ENCODE data around the gene IL31RA. TPM values are rescaled to one million over a fixed set of nuclear protein-coding genes. Genes with fewer than 3 reads are reported as not detected.

The IL31RA gene
- total and polyA plus RNA-seq, 3 experiments from 2014 or later = not detected

GRCh38 chr5:55864606-55865541, 13.7 kb downstream of the IL31RA start:
- H3K27ac ChIP-seq (ENCODE audit: low read depth, low read length) = no peak overlapping the region
- H3K9me3 ChIP-seq (ENCODE audit: low read length) = no peaks in the 10 kb centered on the region
- POLR2A ChIA-PET = no interaction called here
- no peak overlapping the region for H3K4me3 Mint-ChIP-seq
- H3K4me1 Mint-ChIP-seq = no peaks in the 10 kb centered on the region
- no peak for DNase-seq
- peaks cover 0 to 4% (median 0%) of the 10 kb centered on the region in 3 donors for H3K36me3 Mint-ChIP-seq
- H3K27me3 ChIP-seq (ENCODE audit: insufficient read depth, low read length, poor library complexity, severe bottlenecking) = no peaks in the 10 kb centered on the region
- CTCF ChIA-PET = no interaction called here
- no peaks in the 10 kb centered on the region for H3K36me3 ChIP-seq (ENCODE audit: insufficient read depth, low read length)
- H3K27me3 Mint-ChIP-seq = peaks cover 8% of the 10 kb centered on the region in 2 donors
- H3K4me1 ChIP-seq (ENCODE audit: insufficient read depth, low read length) = no peaks in the 10 kb centered on the region
- peaks cover 0 to 1% (median 0%) of the 10 kb centered on the region in 5 donors for H3K9me3 Mint-ChIP-seq
- no peak overlapping the region for H3K4me3 ChIP-seq (ENCODE audit: low read length)
- no peak overlapping the region for H3K27ac Mint-ChIP-seq

- ChIA-PET POLR2A (no interaction called here), CTCF (interaction anchor here (0.7 kb wide), 1 partner anchor 51 kb away, joined by 3 read pairs; no protein-coding TSS in a partner anchor)
- H3K27ac ChIP-seq (ENCODE audit: low read depth, low read length) = no peak overlapping the region
- no peak overlapping the region for H3K4me3 ChIP-seq (ENCODE audit: low read length)
- H3K27me3 ChIP-seq (ENCODE audit: insufficient read depth, low read length, poor library complexity, severe bottlenecking) = no peaks in the 10 kb centered on the region
- Mint-ChIP-seq H3K9me3 (peaks cover 0 to 1% (median 0%) of the 10 kb centered on the region in 5 donors), H3K4me3 (no peak overlapping the region), H3K27ac (peak overlapping the region in 1 of 8 donors; percentile 33), H3K27me3 (peaks cover 8% of the 10 kb centered on the region in 2 donors), H3K4me1 (no peaks in the 10 kb centered on the region), H3K36me3 (peaks cover 0 to 4% (median 0%) of the 10 kb centered on the region in 3 donors)
- H3K36me3 ChIP-seq (ENCODE audit: insufficient read depth, low read length) = no peaks in the 10 kb centered on the region
- DNase-seq = no peak
- no peaks in the 10 kb centered on the region for H3K4me1 ChIP-seq (ENCODE audit: insufficient read depth, low read length)
- no peaks in the 10 kb centered on the region for H3K9me3 ChIP-seq (ENCODE audit: low read length)
Measured at GRCh38 chr5:55865831-55866230, 14.7 kb downstream of the IL31RA start.

GRCh38 chr5:55866485-55866884, 15.3 kb downstream of the IL31RA start:
- POLR2A ChIA-PET = no interaction called here
- CTCF ChIA-PET = interaction anchor here (0.7 kb wide), 1 partner anchor 52 kb away, joined by 3 read pairs; no protein-coding TSS in a partner anchor
- Histone ChIP-seq H3K9me3 (ENCODE audit: low read length) (no peaks in the 10 kb centered on the region), H3K27ac (ENCODE audit: low read depth, low read length) (no peak overlapping the region), H3K4me1 (ENCODE audit: insufficient read depth, low read length) (no peaks in the 10 kb centered on the region), H3K4me3 (ENCODE audit: low read length) (no peak overlapping the region), H3K27me3 (ENCODE audit: insufficient read depth, low read length, poor library complexity, severe bottlenecking) (no peaks in the 10 kb centered on the region), H3K36me3 (ENCODE audit: insufficient read depth, low read length) (no peaks in the 10 kb centered on the region)
- H3K4me3 Mint-ChIP-seq = no peak overlapping the region
- DNase-seq = no peak
- peaks cover 0 to 1% (median 0%) of the 10 kb centered on the region in 5 donors for H3K9me3 Mint-ChIP-seq
- H3K27ac Mint-ChIP-seq = no peak overlapping the region
- H3K36me3 Mint-ChIP-seq = peaks cover 0 to 3% (median 0%) of the 10 kb centered on the region in 3 donors
- no peaks in the 10 kb centered on the region for H3K4me1 Mint-ChIP-seq
- H3K27me3 Mint-ChIP-seq = peaks cover 8% of the 10 kb centered on the region in 2 donors

- Mint-ChIP-seq H3K27me3 (peaks cover 3 to 8% of the 10 kb centered on the region in 2 donors), H3K36me3 (no peaks in the 10 kb centered on the region), H3K9me3 (peaks cover 0 to 1% (median 0%) of the 10 kb centered on the region in 5 donors), H3K27ac (no peak overlapping the region), H3K4me1 (no peaks in the 10 kb centered on the region), H3K4me3 (no peak overlapping the region)
- no peak for DNase-seq
- Histone ChIP-seq H3K4me1 (ENCODE audit: insufficient read depth, low read length) (no peaks in the 10 kb centered on the region), H3K27ac (ENCODE audit: low read depth, low read length) (no peak overlapping the region), H3K36me3 (ENCODE audit: insufficient read depth, low read length) (no peaks in the 10 kb centered on the region), H3K9me3 (ENCODE audit: low read length) (no peaks in the 10 kb centered on the region), H3K27me3 (ENCODE audit: insufficient read depth, low read length, poor library complexity, severe bottlenecking) (no peaks in the 10 kb centered on the region), H3K4me3 (ENCODE audit: low read length) (no peak overlapping the region)
- ChIA-PET CTCF (no interaction called here), POLR2A (no interaction called here)
Measured at GRCh38 chr5:55866934-55867333, 15.8 kb downstream of the IL31RA start.

- no peaks in the 10 kb centered on the region for H3K4me1 ChIP-seq (ENCODE audit: insufficient read depth, low read length)
- H3K4me3 Mint-ChIP-seq = no peak overlapping the region
- peaks cover 0 to 1% (median 0%) of the 10 kb centered on the region in 5 donors for H3K9me3 Mint-ChIP-seq
- peaks cover 3 to 8% of the 10 kb centered on the region in 2 donors for H3K27me3 Mint-ChIP-seq
- no peaks in the 10 kb centered on the region for H3K36me3 Mint-ChIP-seq
- no peak overlapping the region for H3K27ac ChIP-seq (ENCODE audit: low read depth, low read length)
- no peaks in the 10 kb centered on the region for H3K27me3 ChIP-seq (ENCODE audit: insufficient read depth, low read length, poor library complexity, severe bottlenecking)
- H3K27ac Mint-ChIP-seq = no peak overlapping the region
- no peaks in the 10 kb centered on the region for H3K9me3 ChIP-seq (ENCODE audit: low read length)
- DNase-seq = no peak
- ChIA-PET CTCF (no interaction called here), POLR2A (no interaction called here)
- no peak overlapping the region for H3K4me3 ChIP-seq (ENCODE audit: low read length)
- no peaks in the 10 kb centered on the region for H3K4me1 Mint-ChIP-seq
- H3K36me3 ChIP-seq (ENCODE audit: insufficient read depth, low read length) = no peaks in the 10 kb centered on the region
Measured at GRCh38 chr5:55868846-55869245, 17.7 kb downstream of the IL31RA start.

GRCh38 chr5:55869847-55870246, 18.7 kb downstream of the IL31RA start:
- no peaks in the 10 kb centered on the region for H3K36me3 Mint-ChIP-seq
- peaks cover 0 to 1% (median 0%) of the 10 kb centered on the region in 5 donors for H3K9me3 Mint-ChIP-seq
- Histone ChIP-seq H3K9me3 (ENCODE audit: low read length) (no peaks in the 10 kb centered on the region), H3K27ac (ENCODE audit: low read depth, low read length) (no peak overlapping the region), H3K4me3 (ENCODE audit: low read length) (no peak overlapping the region), H3K27me3 (ENCODE audit: insufficient read depth, low read length, poor library complexity, severe bottlenecking) (no peaks in the 10 kb centered on the region), H3K4me1 (ENCODE audit: insufficient read depth, low read length) (no peaks in the 10 kb centered on the region), H3K36me3 (ENCODE audit: insufficient read depth, low read length) (no peaks in the 10 kb centered on the region)
- peaks cover 3 to 8% of the 10 kb centered on the region in 2 donors for H3K27me3 Mint-ChIP-seq
- CTCF ChIA-PET = no interaction called here
- no peak overlapping the region for H3K27ac Mint-ChIP-seq
- no peak overlapping the region for H3K4me3 Mint-ChIP-seq
- H3K4me1 Mint-ChIP-seq = no peaks in the 10 kb centered on the region
- DNase-seq = no peak
- POLR2A ChIA-PET = no interaction called here

GRCh38 chr5:55873234-55873633, 22.1 kb downstream of the IL31RA start:
- POLR2A ChIA-PET = no interaction called here
- Histone ChIP-seq H3K27ac (ENCODE audit: low read depth, low read length) (no peak overlapping the region), H3K4me1 (ENCODE audit: insufficient read depth, low read length) (no peaks in the 10 kb centered on the region), H3K4me3 (ENCODE audit: low read length) (no peak overlapping the region), H3K27me3 (ENCODE audit: insufficient read depth, low read length, poor library complexity, severe bottlenecking) (no peaks in the 10 kb centered on the region), H3K36me3 (ENCODE audit: insufficient read depth, low read length) (no peaks in the 10 kb centered on the region), H3K9me3 (ENCODE audit: low read length) (no peaks in the 10 kb centered on the region)
- no peak for DNase-seq
- Mint-ChIP-seq H3K27ac (no peak overlapping the region), H3K9me3 (no peaks in the 10 kb centered on the region), H3K4me3 (no peak overlapping the region), H3K27me3 (peaks cover 0 to 2% of the 10 kb centered on the region in 2 donors), H3K4me1 (no peaks in the 10 kb centered on the region), H3K36me3 (no peaks in the 10 kb centered on the region)
- CTCF ChIA-PET = no interaction called here

GRCh38 chr5:55877655-55878054, 26.5 kb downstream of the IL31RA start:
- H3K9me3 Mint-ChIP-seq = peaks cover 0 to 2% (median 0%) of the 10 kb centered on the region in 5 donors
- H3K4me1 ChIP-seq (ENCODE audit: insufficient read depth, low read length) = no peaks in the 10 kb centered on the region
- DNase-seq = no peak
- H3K9me3 ChIP-seq (ENCODE audit: low read length) = no peaks in the 10 kb centered on the region
- no peaks in the 10 kb centered on the region for H3K36me3 ChIP-seq (ENCODE audit: insufficient read depth, low read length)
- no peaks in the 10 kb centered on the region for H3K4me1 Mint-ChIP-seq
- H3K27ac Mint-ChIP-seq = peak overlapping the region in 1 of 8 donors; percentile 2
- H3K27me3 Mint-ChIP-seq = peaks cover 0 to 3% of the 10 kb centered on the region in 2 donors
- ChIA-PET CTCF (no interaction called here), POLR2A (no interaction called here)
- no peak overlapping the region for H3K4me3 ChIP-seq (ENCODE audit: low read length)
- no peak overlapping the region for H3K4me3 Mint-ChIP-seq
- no peak overlapping the region for H3K27ac ChIP-seq (ENCODE audit: low read depth, low read length)
- no peaks in the 10 kb centered on the region for H3K36me3 Mint-ChIP-seq
- no peaks in the 10 kb centered on the region for H3K27me3 ChIP-seq (ENCODE audit: insufficient read depth, low read length, poor library complexity, severe bottlenecking)

All from CD8-positive, alpha-beta memory T cell (primary cell).